Left ventricle myocardium superior (tissue), 1 donor: Measurements from ENCODE around the gene ZSWIM6. TPM values are rescaled to one million over a fixed set of nuclear protein-coding genes. Genes with fewer than 3 reads are reported as not detected.

Experiments
- ATAC-seq: fragments of 200-7000 bp; cut with Tn5 transposase; one replicate; pipeline ENCODE4 v1.9.1; 2020; ENCODE audit warnings: mild to moderate bottlenecking, moderate library complexity
- DNase-seq: peaks from one replicate; pipeline ENCODE4 v3.0.0-alpha.2; 2020
- intact Hi-C: fragments of 100-400 bp; cut with micrococcal nuclease; formaldehyde crosslinking; loops from one replicate; pipeline ENCODE4 v1.11.0; 2022
- total RNA-seq: library from RNA; stranded (reverse); fragmentation: NEBNext Ultra II Directional; extraction: Animal tissue kit (Norgen Biotek cat#: 25700); gene quantifications from one replicate; pipeline ENCODE4 v1.2.1, GENCODE V29; 2021
- donor health status: DM: no; HTN: yes; CAD: no; lungs with severe emphysema.

The ZSWIM6 gene
- total RNA-seq, 1 donor from 2014 or later = 8.0 TPM

- intact Hi-C loops = no loop called here
- DNase-seq = no peak
- ATAC-seq = no peak
Measured at GRCh38 chr5:61455179-61456006, 123.3 kb downstream of the ZSWIM6 start.

GRCh38 chr5:61460471-61460870 lies 128.4 kb downstream of the ZSWIM6 start:
- no peak for DNase-seq
- intact Hi-C loops = no loop called here
- no peak for ATAC-seq

- no peak for DNase-seq
- intact Hi-C loops = no loop called here
- no peak for ATAC-seq
Measured at GRCh38 chr5:61461417-61461816, 129.4 kb downstream of the ZSWIM6 start.

GRCh38 chr5:61461926-61462325 lies 129.9 kb downstream of the ZSWIM6 start:
- DNase-seq (no peak), ATAC-seq (no peak)
- intact Hi-C loops = no loop called here

- ATAC-seq = no peak
- intact Hi-C loops = no loop called here
- DNase-seq = no peak
Measured at GRCh38 chr5:61463596-61463995, 131.5 kb downstream of the ZSWIM6 start.

GRCh38 chr5:61464512-61464911 lies 132.5 kb downstream of the ZSWIM6 start:
- ATAC-seq = no peak
- intact Hi-C loops = no loop called here
- DNase-seq = no peak

GRCh38 chr5:61465066-61465465 lies 133.0 kb downstream of the ZSWIM6 start:
- ATAC-seq (no peak), DNase-seq (no peak)
- intact Hi-C loops = no loop called here

- DNase-seq (no peak), ATAC-seq (no peak)
- intact Hi-C loops = no loop called here
Measured at GRCh38 chr5:61465496-61465895, 133.4 kb downstream of the ZSWIM6 start.

GRCh38 chr5:61466017-61466416 lies 134.0 kb downstream of the ZSWIM6 start:
- intact Hi-C loops = no loop called here
- DNase-seq (no peak), ATAC-seq (no peak)

GRCh38 chr5:61467766-61468482 lies 135.9 kb downstream of the ZSWIM6 start:
- DNase-seq (no peak), ATAC-seq (no peak)
- intact Hi-C loops = no loop called here

GRCh38 chr5:61468483-61468865 lies 136.4 kb downstream of the ZSWIM6 start:
- intact Hi-C loops = no loop called here
- DNase-seq (no peak), ATAC-seq (no peak)

- DNase-seq (no peak), ATAC-seq (no peak)
- intact Hi-C loops = no loop called here
Measured at GRCh38 chr5:61471352-61471751, 139.3 kb downstream of the ZSWIM6 start.

GRCh38 chr5:61472172-61472958 lies 140.3 kb downstream of the ZSWIM6 start:
- no peak for ATAC-seq
- intact Hi-C loops = no loop called here
- DNase-seq = no peak

GRCh38 chr5:61474746-61475145 lies 142.7 kb downstream of the ZSWIM6 start:
- ATAC-seq (no peak), DNase-seq (no peak)
- intact Hi-C loops = no loop called here

GRCh38 chr5:61477788-61478187 lies 145.7 kb downstream of the ZSWIM6 start:
- ATAC-seq (no peak), DNase-seq (no peak)
- intact Hi-C loops = no loop called here

GRCh38 chr5:61479850-61480614 lies 148.0 kb downstream of the ZSWIM6 start:
- ATAC-seq (no peak), DNase-seq (no peak)
- intact Hi-C loops = no loop called here

- intact Hi-C loops = no loop called here
- ATAC-seq (no peak), DNase-seq (no peak)
Measured at GRCh38 chr5:61482980-61483379, 150.9 kb downstream of the ZSWIM6 start.

- intact Hi-C loops = no loop called here
- ATAC-seq = no peak
- no peak for DNase-seq
Measured at GRCh38 chr5:61486476-61486875, 154.4 kb downstream of the ZSWIM6 start.

GRCh38 chr5:61489574-61489973 lies 157.5 kb downstream of the ZSWIM6 start:
- DNase-seq = no peak
- no peak for ATAC-seq
- intact Hi-C loops = no loop called here
